CD4-positive, alpha-beta T cell (primary cell): ENCODE measurements around the gene RADIL. TPM values are rescaled to one million over a fixed set of nuclear protein-coding genes. Genes with fewer than 3 reads are reported as not detected.
"Not testable (repeated sequence)": the region's sequence is repeated elsewhere in the genome, so short reads cannot be mapped to it uniquely, and the experiment has no call there.

Experiments used
- ATAC-seq: fragments of 200-7000 bp; cut with Tn5 transposase; one replicate; pipeline ENCODE4 v1.10.0; 2022; ENCODE audit warnings: mild to moderate bottlenecking; ENCODE audit not compliant: poor library complexity
- CTCF ChIA-PET: fragments of 350-600 bp; sonication (Branson Sonifier 250); formaldehyde crosslinking; loops from one replicate; lab custom pipeline; 2021; ENCODE audit warnings: antibody characterized with exemption, inconsistent platforms; lab: Charles Lee
- POLR2A ChIA-PET: fragments of 350-600 bp; sonication (Branson Sonifier 250); formaldehyde crosslinking; loops from one replicate; lab custom pipeline; 2021; ENCODE audit warnings: antibody characterized with exemption, inconsistent platforms; lab: Charles Lee
- DNase-seq, 14 experiments: peaks; one replicate each; pipeline ENCODE4 v3.0.0-alpha.2; 2013 to 2020; ENCODE audit warnings: mixed read lengths in 2 of 14
- H3K27ac ChIP-seq, 2 donors: one replicate each; pipeline versions ENCODE4 v1.5.1 to v1.7.0; 2013; ENCODE audit warnings: low read length in 2 of 2, low read depth in 1 of 2, mild to moderate bottlenecking in 1 of 2
- H3K27me3 ChIP-seq, 2 experiments: 1 replicate in 1 of 2; 2 replicates in 1 of 2; pipeline versions ENCODE4 v1.6.1 to v1.7.0; 2013; ENCODE audit warnings: low read length in 2 of 2, control low read depth in 1 of 2, mild to moderate bottlenecking in 1 of 2, moderate library complexity in 1 of 2; ENCODE audit not compliant: insufficient read depth in 2 of 2, control insufficient read depth in 1 of 2
- H3K36me3 ChIP-seq: one replicate; pipeline ENCODE4 v1.6.1; 2013; ENCODE audit warnings: low read length, control low read depth; ENCODE audit not compliant: insufficient read depth
- H3K4me1 ChIP-seq: one replicate; pipeline ENCODE4 v1.6.1; 2013; ENCODE audit warnings: low read length, control low read depth; ENCODE audit not compliant: insufficient read depth
- H3K4me3 ChIP-seq: one replicate; pipeline ENCODE4 v1.5.1; 2013; ENCODE audit warnings: mild to moderate bottlenecking, low read length, moderate library complexity
- H3K9me3 ChIP-seq, 2 experiments: 1 replicate in 1 of 2; 2 replicates in 1 of 2; pipeline versions ENCODE4 v1.6.1 to v1.7.0; 2013; ENCODE audit warnings: low read length in 2 of 2, mild to moderate bottlenecking in 2 of 2, control low read depth in 1 of 2, moderate library complexity in 1 of 2; ENCODE audit not compliant: control insufficient read depth in 1 of 2, insufficient read depth in 1 of 2
- H3K27ac Mint-ChIP-seq: one replicate; pipeline ENCODE4 v1.8.0; 2020; ENCODE audit warnings: mixed read lengths
- H3K27me3 Mint-ChIP-seq: one replicate; pipeline ENCODE4 v1.8.0; 2021; ENCODE audit warnings: mixed read lengths
- H3K36me3 Mint-ChIP-seq: one replicate; pipeline ENCODE4 v1.8.0; 2021; ENCODE audit warnings: low read depth, mixed read lengths
- H3K4me1 Mint-ChIP-seq: one replicate; pipeline ENCODE4 v1.8.0; 2021; ENCODE audit warnings: low read depth, mixed read lengths
- H3K4me3 Mint-ChIP-seq: one replicate; pipeline ENCODE4 v1.8.0; 2020; ENCODE audit warnings: mild to moderate bottlenecking, mixed read lengths
- H3K9me3 Mint-ChIP-seq: one replicate; pipeline ENCODE4 v1.8.0; 2020; ENCODE audit warnings: mixed read lengths
- CTCF ChIP-seq: fragments of 200-600 bp; IDR thresholded peaks from one replicate; pipeline ENCODE4 v1.8.0; 2022; ENCODE audit warnings: antibody characterized with exemption, mild to moderate bottlenecking
- intact Hi-C, 2 experiments: fragments of 100-400 bp; cut with DNase I in 1 of 2; cut with micrococcal nuclease in 1 of 2; formaldehyde crosslinking; loops; one replicate each; pipeline versions ENCODE4 v1.15.1 to v1.9.0; 2023 to 2025; cut with DNase I, micrococcal nuclease
- total RNA-seq, 174 experiments: library from RNA in 2 of 174; stranded (reverse) in 2 of 174; gene quantifications; one replicate each; pipeline ENCODE4 v1.2.3 and lab custom pipeline; 2021 to 2026

The RADIL gene
- total RNA-seq, 2 experiments from 2014 or later = not detected

DNA sequence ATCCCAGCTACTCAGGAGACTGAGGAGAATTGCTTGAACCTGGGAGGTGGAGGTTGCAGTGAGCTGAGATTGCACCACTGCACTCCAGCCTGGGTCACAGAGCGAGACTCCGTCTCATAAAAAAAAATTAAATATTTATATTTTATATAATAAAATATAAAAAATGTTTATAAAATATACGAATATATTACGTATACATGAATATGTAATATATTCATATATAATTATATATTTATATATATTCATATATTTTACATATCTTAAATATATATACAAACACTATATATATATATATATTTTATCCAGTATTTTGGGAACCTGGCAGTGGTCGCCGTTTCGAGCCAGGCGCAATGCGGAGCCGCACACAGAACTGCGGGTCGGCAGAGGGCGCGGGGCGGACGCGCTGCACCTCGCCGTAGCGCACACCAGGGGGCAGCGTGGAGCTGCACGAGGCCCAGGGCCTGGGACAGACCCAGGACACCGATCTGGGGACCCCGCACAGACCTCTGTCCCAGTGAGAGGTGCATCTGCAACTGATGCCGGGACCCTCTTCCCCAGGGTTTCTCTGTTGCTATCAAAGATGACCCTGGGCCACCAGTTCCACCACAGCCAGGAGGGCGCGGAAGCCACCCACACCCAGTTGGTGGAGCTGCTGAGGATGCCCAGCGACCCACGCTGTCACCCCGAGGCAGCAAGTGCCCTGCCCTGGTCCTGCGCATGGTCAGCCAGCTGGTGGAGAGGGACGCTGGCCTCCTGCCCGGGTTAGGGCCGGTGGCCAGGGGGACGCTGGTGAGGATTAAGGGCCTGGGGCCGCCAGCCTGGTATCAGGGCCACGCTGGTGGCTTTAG lies 85.4 kb downstream of the RADIL start:
- POLR2A ChIA-PET = interaction anchor here (0.6 to 1.3 kb wide), 2 partner anchors 23 to 176 kb away, joined by 5 to 6 read pairs; partner anchors contain the start of gene AP5Z1
- intact Hi-C loops = loop anchor here (1.0 to 2.0 kb wide), 4 partner anchors 177 to 377 kb away; no protein-coding TSS in a partner anchor
- no peaks in the 10 kb centered on the region for H3K27me3 ChIP-seq

GRCh38 chr7:4796453-4796852 lies 87.1 kb downstream of the RADIL start:
- ChIA-PET POLR2A (no interaction called here), CTCF (interaction anchor here (0.5 kb wide), 1 partner anchor 30 kb away, joined by 3 read pairs; no protein-coding TSS in a partner anchor)
- Mint-ChIP-seq H3K27me3 (no peaks in the 10 kb centered on the region), H3K4me3 (no peak overlapping the region), H3K36me3 (peaks cover 3% of the 10 kb centered on the region), H3K9me3 (no peaks in the 10 kb centered on the region), H3K4me1 (no peaks in the 10 kb centered on the region), H3K27ac (no peak overlapping the region)
- DNase-seq = no peak
- peaks cover 19% of the 10 kb centered on the region for H3K4me1 ChIP-seq
- no peak overlapping the region for H3K4me3 ChIP-seq
- no peak for ATAC-seq
- no peaks in the 10 kb centered on the region for H3K9me3 ChIP-seq
- peaks cover 4% of the 10 kb centered on the region for H3K36me3 ChIP-seq
- TF ChIP-seq CTCF = no peak
- intact Hi-C loops = no loop called here
- no peak overlapping the region for H3K27ac ChIP-seq
- no peaks in the 10 kb centered on the region for H3K27me3 ChIP-seq

More for the DNA sequence above, 85.4 kb downstream of the RADIL start:
- Histone ChIP-seq H3K4me3 (no peak overlapping the region), H3K36me3 (no peaks in the 10 kb centered on the region), H3K27ac (no peak overlapping the region), H3K4me1 (peaks cover 4% of the 10 kb centered on the region), H3K9me3 (no peaks in the 10 kb centered on the region)
- H3K27ac Mint-ChIP-seq = no peak overlapping the region
- CTCF ChIA-PET = interaction anchor here (0.6 to 1.6 kb wide), 3 partner anchors 21 to 289 kb away, joined by 3 to 15 read pairs (median 6); no protein-coding TSS in a partner anchor
- peak; percentile 96 for ATAC-seq
- H3K4me1 Mint-ChIP-seq = no peaks in the 10 kb centered on the region
- no peaks in the 10 kb centered on the region for H3K36me3 Mint-ChIP-seq
- H3K4me3 Mint-ChIP-seq = no peak overlapping the region
- no peaks in the 10 kb centered on the region for H3K9me3 Mint-ChIP-seq
- peak in 13 of 14 experiments; percentile 45 to 83 (median 56) for DNase-seq
- H3K27me3 Mint-ChIP-seq = no peaks in the 10 kb centered on the region
- TF ChIP-seq CTCF = peak; percentile 94

DNA sequence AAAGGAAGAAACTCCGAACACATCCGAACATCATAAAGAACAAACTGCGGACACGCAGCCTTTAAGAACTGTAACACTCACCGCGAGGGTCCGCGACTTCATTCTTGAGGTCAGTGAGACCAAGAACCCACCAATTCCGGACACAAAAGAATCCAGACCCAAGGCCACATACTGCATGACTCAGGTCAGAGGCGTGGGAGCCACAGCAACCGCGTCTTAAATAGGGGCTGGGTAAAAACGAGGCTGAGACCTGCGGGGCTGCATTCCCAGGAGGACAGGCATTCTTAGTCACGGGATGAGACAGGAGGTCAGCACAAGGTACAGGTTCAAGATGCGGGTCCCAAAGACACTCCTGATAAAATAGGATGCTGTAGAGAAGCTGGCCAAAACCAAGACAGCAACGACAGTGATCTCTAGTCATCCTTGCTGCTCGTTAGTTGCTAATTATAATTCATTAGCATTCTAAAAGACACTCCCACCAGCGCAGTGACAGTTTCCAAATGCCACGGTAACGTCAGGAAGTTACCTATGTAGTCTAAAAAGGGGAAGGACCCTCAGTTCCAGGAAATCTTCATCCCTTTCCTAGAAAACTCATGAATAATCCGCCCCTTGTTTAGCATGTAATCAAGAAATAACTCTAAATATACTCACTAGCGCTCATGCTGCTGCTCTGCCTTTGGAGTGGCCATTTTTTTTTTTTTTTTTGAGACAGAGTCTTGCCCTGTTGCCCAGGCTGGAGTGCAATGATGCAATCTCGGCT lies 88.7 kb downstream of the RADIL start:
- Histone ChIP-seq H3K4me1 (peaks cover 21% of the 10 kb centered on the region), H3K27me3 (no peaks in the 10 kb centered on the region), H3K9me3 (no peaks in the 10 kb centered on the region), H3K27ac (no peak overlapping the region), H3K36me3 (peaks cover 17% of the 10 kb centered on the region), H3K4me3 (no peak overlapping the region)
- no peaks in the 10 kb centered on the region for H3K9me3 Mint-ChIP-seq
- ChIA-PET POLR2A (interaction anchor here (0.7 to 4.4 kb wide), 2 partner anchors 20 to 290 kb away, joined by 3 to 63 read pairs; partner anchors contain the start of gene AP5Z1), CTCF (no interaction called here)
- no peak for ATAC-seq
- peak overlapping the region; percentile 30 for H3K4me3 Mint-ChIP-seq
- no peak overlapping the region for H3K27ac Mint-ChIP-seq
- H3K4me1 Mint-ChIP-seq = no peaks in the 10 kb centered on the region
- no peak for DNase-seq
- TF ChIP-seq CTCF = no peak
- peaks cover 17% of the 10 kb centered on the region for H3K36me3 Mint-ChIP-seq
- intact Hi-C loops = no loop called here
- no peaks in the 10 kb centered on the region for H3K27me3 Mint-ChIP-seq

GRCh38 chr7:4794171-4794570 lies 89.3 kb downstream of the RADIL start:
- H3K27ac Mint-ChIP-seq, H3K27me3 Mint-ChIP-seq, intact Hi-C loops, H3K27ac ChIP-seq, H3K27me3 ChIP-seq, CTCF ChIA-PET, DNase-seq, H3K9me3 Mint-ChIP-seq, ATAC-seq, H3K4me1 Mint-ChIP-seq, H3K4me3 ChIP-seq, H3K9me3 ChIP-seq: not testable (repeated sequence)
- Mint-ChIP-seq H3K4me3 (peak overlapping the region; percentile 56), H3K36me3 (peaks cover 20% of the 10 kb centered on the region)
- H3K4me1 ChIP-seq = peaks cover 21% of the 10 kb centered on the region
- H3K36me3 ChIP-seq = peaks cover 23% of the 10 kb centered on the region
- POLR2A ChIA-PET = interaction anchor here (0.7 to 4.4 kb wide), 2 partner anchors 19 to 291 kb away, joined by 3 to 63 read pairs; partner anchors contain the start of gene AP5Z1
